SK-N-SH treated with all-trans-retinoic acid at 6 μM for 48 hours (cell line): Measurements from ENCODE around the gene CUTA.
"Not testable (repeated sequence)": the region's sequence is repeated elsewhere in the genome, so short reads cannot be mapped to it uniquely, and the experiment has no call there.

ENCODE experiments used
- BACH2 ChIP-seq: fragments of 250-450 bp; sonication (Bioruptor Pico); IDR thresholded peaks from 2 replicates; pipeline ENCODE4 v1.9.0; 2021; ENCODE audit warnings: mild to moderate bottlenecking, borderline replicate concordance
- CREB5 ChIP-seq: fragments of 250-450 bp; sonication (Bioruptor Pico); IDR thresholded peaks from 2 replicates; pipeline ENCODE4 v1.5.1; 2020; ENCODE audit warnings: low read depth, mild to moderate bottlenecking, moderate library complexity
- OSR1 ChIP-seq: fragments of 250-450 bp; sonication (Bioruptor Pico); IDR thresholded peaks from 2 replicates; pipeline ENCODE4 v1.8.0; 2022; ENCODE audit warnings: moderate library complexity, mild to moderate bottlenecking, inconsistent platforms
- POU6F1 ChIP-seq: fragments of 250-450 bp; sonication (Bioruptor Pico); IDR thresholded peaks from 2 replicates; pipeline ENCODE4 v1.8.0; 2021; ENCODE audit warnings: low read depth, mild to moderate bottlenecking, moderate library complexity, borderline replicate concordance
- RARB ChIP-seq: fragments of 250-450 bp; sonication (Bioruptor Pico); IDR thresholded peaks from 2 replicates; pipeline ENCODE4 v1.8.0; 2021; ENCODE audit warnings: mild to moderate bottlenecking, moderate library complexity
- TCF4 ChIP-seq: fragments of 250-450 bp; sonication (Bioruptor Pico); IDR thresholded peaks from 2 replicates; pipeline ENCODE4 v1.8.0; 2021; ENCODE audit warnings: mild to moderate bottlenecking, moderate library complexity, borderline replicate concordance
- ZFP3 ChIP-seq: fragments of 250-450 bp; sonication (Bioruptor Pico); IDR thresholded peaks from 2 replicates; pipeline ENCODE4 v1.5.0; 2020; ENCODE audit warnings: mild to moderate bottlenecking, moderate library complexity

- not testable (repeated sequence) for TF ChIP-seq TCF4; OSR1 (CRISPR knock-in tag); CREB5; RARB (CRISPR knock-in tag); BACH2 (CRISPR knock-in tag); POU6F1 (CRISPR knock-in tag); ZFP3 (CRISPR knock-in tag)
Measured at GRCh38 chr6:33371901-33372300, 46.0 kb downstream of the CUTA start.
